HFF-Myc (cell line): Measurements from ENCODE around the gene VGLL1.
A peak's percentile ranks its signal among the peaks of the same experiment; 100 is the strongest.

ENCODE experiments used
- DNase-seq: peaks from one replicate; pipeline ENCODE4 v3.0.0-alpha.2; 2011; ENCODE audit warnings: low read depth; ENCODE audit errors: extremely low read depth
- H3K4me3 ChIP-seq: replicated peaks from 2 replicates; pipeline ENCODE4 v1.5.1; 2011; ENCODE audit warnings: low read depth, mild to moderate bottlenecking, control low read depth, low read length
- CTCF ChIP-seq: IDR thresholded peaks from 2 replicates; pipeline ENCODE4 v1.5.1; 2012; ENCODE audit warnings: mild to moderate bottlenecking, low read depth, low read length, control low read depth; ENCODE audit errors: missing control alignments

Gene VGLL1

GRCh38 chrX:136549226-136549625, 17.2 kb downstream of the VGLL1 start:
- no peak for DNase-seq
- no peak for TF ChIP-seq CTCF
- H3K4me3 ChIP-seq: no peak overlapping the region

- TF ChIP-seq CTCF: no peak
- no peak overlapping the region for H3K4me3 ChIP-seq
- DNase-seq: no peak
These were observed 19.4 kb downstream of the VGLL1 start for GRCh38 chrX:136551410-136551809.

- no peak for TF ChIP-seq CTCF
- H3K4me3 ChIP-seq: no peak overlapping the region
- DNase-seq: no peak
These were observed 23.7 kb downstream of the VGLL1 start for GRCh38 chrX:136555694-136556093.

- TF ChIP-seq CTCF: no peak
- no peak for DNase-seq
- no peak overlapping the region for H3K4me3 ChIP-seq
These were observed 40.0 kb downstream of the VGLL1 start for GRCh38 chrX:136572030-136572429.

- no peak for TF ChIP-seq CTCF
- no peak overlapping the region for H3K4me3 ChIP-seq
- no peak for DNase-seq
These were observed 42.5 kb downstream of the VGLL1 start for GRCh38 chrX:136574548-136574947.

- no peak for DNase-seq
- peak; percentile 60 for TF ChIP-seq CTCF
- H3K4me3 ChIP-seq: no peak overlapping the region
These were observed 45.5 kb downstream of the VGLL1 start for GRCh38 chrX:136577552-136577951.

- no peak for TF ChIP-seq CTCF
- H3K4me3 ChIP-seq: no peak overlapping the region
- no peak for DNase-seq
These were observed 48.3 kb downstream of the VGLL1 start for GRCh38 chrX:136580316-136580715.
